ENCODE results near the gene IGFBP6.

Gene IGFBP6

GRCh38 chr12:53079226-53080117 lies 18.0 kb upstream of the IGFBP6 start, which contains the start of gene SPRYD3:
Gene SPRYD3, minus strand, starts transcription at chr12:53079390. Its CDS starts 57 bp downstream, at chr12:53079333.
- H3K4me3 ChIP-seq (replicated peaks; ENCODE audit: low read depth, low read length), result peak within 1 kb of the TSS; percentile 69
- TF ChIP-seq CTCF (IDR thresholded peaks at IDR 0.05; ENCODE audit: low read length, missing control alignments), result no peak

GRCh38 chr12:53082637-53083175 lies 14.8 kb upstream of the IGFBP6 start:
- no peak overlapping the region for H3K4me3 ChIP-seq (replicated peaks; ENCODE audit: low read depth, low read length)
- no peak for TF ChIP-seq CTCF (IDR thresholded peaks at IDR 0.05; ENCODE audit: low read length, missing control alignments)
- DNase-seq (ENCODE audit: low read depth), result no peak

More at GRCh38 chr12:53079226-53080117, 18.0 kb upstream of the IGFBP6 start, which contains the start of gene SPRYD3:
- peak; percentile 96 for DNase-seq (ENCODE audit: low read depth)

- no peak for TF ChIP-seq CTCF (IDR thresholded peaks at IDR 0.05; ENCODE audit: low read length, missing control alignments)
- no peak for DNase-seq (ENCODE audit: low read depth)
- no peak overlapping the region for H3K4me3 ChIP-seq (replicated peaks; ENCODE audit: low read depth, low read length)
Measured at GRCh38 chr12:53086361-53086760, 11.1 kb upstream of the IGFBP6 start.

- H3K4me3 ChIP-seq (replicated peaks; ENCODE audit: low read depth, low read length), result no peak overlapping the region
- no peak for TF ChIP-seq CTCF (IDR thresholded peaks at IDR 0.05; ENCODE audit: low read length, missing control alignments)
- DNase-seq (ENCODE audit: low read depth), result no peak
Measured at GRCh38 chr12:53090105-53090504, 7.4 kb upstream of the IGFBP6 start.

GRCh38 chr12:53090554-53090953 lies 6.9 kb upstream of the IGFBP6 start:
- no peak for DNase-seq (ENCODE audit: low read depth)
- no peak overlapping the region for H3K4me3 ChIP-seq (replicated peaks; ENCODE audit: low read depth, low read length)
- no peak for TF ChIP-seq CTCF (IDR thresholded peaks at IDR 0.05; ENCODE audit: low read length, missing control alignments)

DNA sequence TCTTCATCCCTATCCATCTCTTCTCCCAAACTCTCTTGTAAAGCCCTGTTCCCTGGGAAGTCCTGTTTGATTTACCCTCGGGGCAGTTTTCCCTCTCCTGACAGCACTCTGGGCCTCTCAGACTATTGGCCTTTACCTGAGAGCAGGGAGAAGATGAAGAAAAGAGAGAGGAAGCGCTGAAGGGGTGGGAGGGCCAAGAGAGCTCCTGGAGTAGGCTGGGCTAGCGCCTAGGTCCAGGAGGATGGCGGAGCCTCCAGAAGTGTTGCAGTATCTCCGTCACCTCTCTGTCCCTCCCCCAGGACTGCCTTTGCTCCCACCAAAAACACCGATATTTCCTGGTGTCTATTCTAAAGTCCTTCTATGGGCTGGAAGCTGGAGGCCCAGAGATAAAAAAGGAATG lies 5.7 kb upstream of the IGFBP6 start:
- no peak for TF ChIP-seq CTCF (IDR thresholded peaks at IDR 0.05; ENCODE audit: low read length, missing control alignments)
- DNase-seq (ENCODE audit: low read depth), result no peak
- no peak overlapping the region for H3K4me3 ChIP-seq (replicated peaks; ENCODE audit: low read depth, low read length)
